Cerebellar cortex (tissue), 1 donor: ENCODE results near the gene PRKCH.

Source experiments
- DNase-seq: peaks from one replicate; pipeline ENCODE4 v3.0.0-alpha.2; 2015; ENCODE audit warnings: low spot score

PRKCH gene

GRCh38 chr14:61430066-61430757 lies 108.8 kb downstream of the PRKCH start:
- no peak for DNase-seq

- DNase-seq, result no peak
These were observed 111.8 kb downstream of the PRKCH start for GRCh38 chr14:61433169-61433568.

GRCh38 chr14:61433828-61434227 lies 112.4 kb downstream of the PRKCH start:
- no peak for DNase-seq

GRCh38 chr14:61434311-61434710 lies 112.9 kb downstream of the PRKCH start:
- DNase-seq, result no peak

GRCh38 chr14:61435563-61436337 lies 114.4 kb downstream of the PRKCH start:
- DNase-seq, result no peak

GRCh38 chr14:61437381-61437780 lies 116.0 kb downstream of the PRKCH start:
- no peak for DNase-seq

GRCh38 chr14:61438036-61438435 lies 116.7 kb downstream of the PRKCH start:
- no peak for DNase-seq

- no peak for DNase-seq
These were observed 117.1 kb downstream of the PRKCH start for GRCh38 chr14:61438497-61438859.

- no peak for DNase-seq
These were observed 117.7 kb downstream of the PRKCH start for GRCh38 chr14:61438860-61439765.

DNA sequence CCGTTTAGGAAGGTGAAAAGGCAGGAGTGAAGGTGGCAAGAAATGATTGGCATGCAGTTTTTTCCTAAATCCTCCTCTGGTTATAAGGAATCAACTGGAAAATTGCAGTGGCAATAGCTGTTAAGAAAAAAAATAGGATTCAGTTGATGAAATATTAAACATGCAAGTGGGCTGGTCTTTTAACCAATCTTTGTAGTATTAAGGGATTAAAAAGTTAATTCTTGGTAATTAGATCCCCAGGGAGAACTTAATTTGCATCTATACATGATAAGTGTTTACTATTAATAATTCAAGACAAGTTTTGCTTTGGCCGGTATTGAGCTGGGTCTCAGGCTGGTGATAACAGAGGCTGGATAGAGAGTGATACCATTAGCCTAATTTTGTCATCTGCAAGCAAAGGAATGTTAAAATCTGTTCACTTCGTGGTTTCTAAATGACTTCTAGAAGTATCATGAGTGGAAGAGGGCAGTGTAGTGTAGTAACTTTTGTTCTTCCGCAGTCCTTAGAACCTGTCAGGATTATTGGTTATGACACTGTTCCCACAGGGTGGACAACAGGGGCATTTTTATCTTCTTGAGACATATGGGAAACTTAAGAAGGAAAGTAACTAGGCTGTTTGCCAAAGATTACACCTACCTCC lies 118.5 kb downstream of the PRKCH start:
- DNase-seq, result no peak

DNA sequence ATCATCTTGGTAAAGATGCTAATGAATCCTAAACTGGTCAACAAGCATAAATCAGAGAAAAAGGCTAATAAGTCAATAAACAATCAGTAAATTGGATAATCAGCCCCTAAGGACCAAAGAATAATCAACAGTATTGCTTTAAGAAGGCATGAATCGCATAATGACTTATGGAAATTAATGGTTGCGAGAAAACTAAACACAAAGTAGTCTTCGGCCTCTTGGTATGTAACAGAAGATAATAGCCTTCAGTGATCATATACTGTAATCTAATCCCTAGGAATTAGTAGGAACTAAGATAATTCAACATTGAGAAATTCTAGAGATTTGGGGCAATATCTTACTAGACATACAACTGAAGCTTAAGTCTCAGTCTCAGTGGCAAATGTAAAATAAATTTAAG lies 122.1 kb downstream of the PRKCH start:
- no peak for DNase-seq

GRCh38 chr14:61444215-61444768 lies 122.9 kb downstream of the PRKCH start:
- no peak for DNase-seq

GRCh38 chr14:61451491-61451890 lies 130.1 kb downstream of the PRKCH start:
- no peak for DNase-seq

DNA sequence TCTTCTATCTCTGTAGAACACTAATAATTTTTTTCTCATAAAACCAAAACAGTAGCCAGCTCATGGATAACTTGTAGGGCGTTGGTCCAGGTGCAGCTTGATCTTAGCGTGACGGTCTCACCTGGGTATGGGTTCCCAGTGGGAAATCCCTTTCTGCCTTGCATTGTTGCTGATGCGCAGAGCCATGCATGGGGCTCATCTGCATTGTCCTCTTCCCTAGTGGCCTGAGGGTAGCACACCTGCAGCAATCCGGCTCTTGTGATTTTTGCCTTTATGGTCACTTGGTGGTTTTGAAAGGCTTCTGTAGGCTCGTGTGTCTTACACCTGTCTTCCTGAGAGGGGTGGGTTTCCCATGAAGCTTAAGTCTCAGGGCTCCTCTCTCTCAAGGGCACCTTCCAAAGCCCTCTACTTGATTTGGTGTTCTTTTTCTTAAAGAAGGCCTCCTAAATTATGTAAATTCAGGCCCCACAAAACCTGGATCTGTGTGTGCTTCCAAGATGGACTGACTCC lies 130.6 kb downstream of the PRKCH start:
- DNase-seq, result no peak

DNA sequence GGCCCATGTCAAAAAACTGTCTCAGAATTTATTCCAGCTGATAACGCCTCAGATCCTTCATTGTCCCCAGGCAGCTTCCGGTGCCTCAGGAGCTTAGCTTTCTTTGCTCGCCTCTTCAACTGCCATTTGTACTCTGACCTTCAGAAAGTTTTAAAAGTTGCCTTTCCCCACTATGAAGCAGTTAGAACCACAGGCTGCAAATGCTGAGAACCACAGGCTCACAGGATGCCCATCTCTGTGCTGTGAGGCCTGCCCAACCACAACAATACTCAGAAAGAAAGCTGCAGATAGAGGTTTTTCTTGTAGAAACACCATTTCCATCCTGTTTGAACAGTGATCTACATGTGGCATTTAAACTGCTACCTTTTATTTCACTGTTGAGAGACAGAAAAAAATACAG lies 131.1 kb downstream of the PRKCH start:
- no peak for DNase-seq

- DNase-seq, result no peak
These were observed 131.9 kb downstream of the PRKCH start for GRCh38 chr14:61453103-61453767.

DNA sequence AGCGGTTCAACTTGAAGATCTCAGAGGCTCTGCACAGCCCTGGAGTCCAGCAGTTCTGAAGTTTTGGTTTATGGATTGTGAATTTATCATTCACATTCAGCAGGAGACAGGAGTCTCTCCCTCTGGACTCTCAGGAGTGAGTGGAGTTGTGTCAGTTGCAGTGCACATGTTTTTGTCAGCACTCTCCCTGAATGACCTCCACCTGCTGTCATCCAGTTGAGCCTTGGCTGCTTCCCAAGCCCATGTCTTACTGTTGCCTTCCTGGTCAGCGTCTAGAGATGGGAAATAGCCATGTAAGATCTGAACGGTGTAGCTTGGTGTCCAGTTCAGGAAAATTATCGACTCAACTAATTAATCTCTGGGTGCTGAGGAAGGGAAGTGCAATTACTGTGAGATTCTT lies 133.2 kb downstream of the PRKCH start:
- no peak for DNase-seq

DNA sequence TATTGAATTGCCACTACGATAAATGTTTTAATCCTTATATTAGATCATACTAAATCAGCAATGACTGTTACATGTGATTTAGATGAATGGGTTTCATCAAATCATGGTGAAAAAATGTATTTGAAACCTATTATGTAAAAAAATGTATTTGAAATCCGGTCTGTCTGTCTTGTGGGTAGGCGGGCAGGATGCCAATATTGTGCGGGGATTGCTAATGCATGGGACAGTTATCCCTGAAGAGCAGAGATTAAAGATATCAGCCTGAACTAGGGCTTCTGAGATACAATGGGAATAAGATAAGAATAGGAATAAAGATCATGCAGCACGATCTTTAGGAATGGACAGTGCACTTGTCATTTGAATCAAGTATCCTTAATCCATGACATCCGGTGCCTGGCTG lies 134.0 kb downstream of the PRKCH start:
- DNase-seq, result no peak

DNA sequence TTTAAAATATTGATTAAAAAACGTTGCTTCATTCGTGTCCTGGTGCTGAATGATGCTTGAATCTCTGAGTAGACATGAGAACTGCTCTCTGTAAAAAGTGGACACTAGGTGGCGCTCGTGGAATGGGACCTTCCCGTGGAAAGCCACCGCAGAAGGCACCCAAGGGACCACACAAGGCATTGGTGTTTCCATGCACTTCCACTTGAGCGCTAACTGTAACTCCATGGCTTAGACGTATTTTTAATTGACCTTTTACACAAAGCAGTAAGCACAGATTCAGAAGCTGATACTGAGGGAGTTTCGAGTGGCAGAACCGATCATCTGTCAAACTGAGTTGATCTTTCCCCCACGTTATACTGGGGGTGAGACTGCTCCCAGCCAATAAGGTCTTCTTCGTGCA lies 135.3 kb downstream of the PRKCH start:
- DNase-seq, result peak; percentile 84

- no peak for DNase-seq
These were observed 137.4 kb downstream of the PRKCH start for GRCh38 chr14:61458766-61459165.

DNA sequence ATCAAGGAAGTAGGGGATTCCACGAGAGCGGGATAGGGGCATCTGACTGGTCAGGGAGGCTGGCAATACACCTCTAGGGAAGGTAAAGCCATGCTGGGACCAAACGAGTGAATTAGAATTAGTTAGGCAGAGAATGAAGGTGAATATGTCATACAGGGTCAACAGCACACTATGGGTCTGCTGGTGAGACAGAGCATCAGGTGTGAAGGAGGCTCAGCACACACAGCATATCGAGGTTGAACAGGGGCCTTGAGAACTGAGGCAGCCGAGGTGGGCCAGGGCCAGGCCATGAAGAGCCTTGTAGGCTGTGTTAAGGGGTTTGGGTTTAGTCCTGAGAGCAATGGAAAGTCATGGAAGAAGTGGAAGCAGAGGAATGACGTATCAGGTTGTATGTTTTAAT lies 137.8 kb downstream of the PRKCH start:
- no peak for DNase-seq
